Loucy (cell line): ENCODE data around the gene PIGX.

Experiments
- H2AFZ ChIP-seq: fragments of 200-600 bp; sonication (generic); 2 replicates; pipeline ENCODE4 v1.6.0; 2016; ENCODE audit warnings: antibody characterized with exemption, mild to moderate bottlenecking, low read length, moderate library complexity
- H3F3A ChIP-seq: fragments of 200-600 bp; 2 replicates; pipeline ENCODE4 v1.6.0; 2016; ENCODE audit warnings: antibody characterized with exemption, low read depth, mild to moderate bottlenecking
- H3K27me3 ChIP-seq: fragments of 200-600 bp; sonication (generic); 2 replicates; pipeline ENCODE4 v1.6.1; 2014; ENCODE audit warnings: low read length, mild to moderate bottlenecking; ENCODE audit not compliant: insufficient read depth, poor library complexity, severe bottlenecking
- H3K36me3 ChIP-seq: fragments of 200-600 bp; sonication (generic); 2 replicates; pipeline ENCODE4 v1.6.1; 2016; ENCODE audit warnings: low read length; ENCODE audit not compliant: insufficient read depth
- H3K4me1 ChIP-seq: fragments of 200-600 bp; sonication (generic); 2 replicates; pipeline ENCODE4 v1.5.1; 2014; ENCODE audit warnings: low read length, mild to moderate bottlenecking; ENCODE audit not compliant: insufficient read depth, poor library complexity, severe bottlenecking
- H3K4me2 ChIP-seq: fragments of 200-600 bp; sonication (generic); 2 replicates; pipeline ENCODE4 v1.6.0; 2014; ENCODE audit warnings: antibody characterized with exemption, low read length, low read depth, mild to moderate bottlenecking; ENCODE audit not compliant: poor library complexity, severe bottlenecking
- H3K4me3 ChIP-seq: fragments of 200-600 bp; sonication (generic); 2 replicates; pipeline ENCODE4 v1.5.1; 2014; ENCODE audit warnings: low read length, mild to moderate bottlenecking, mixed read lengths; ENCODE audit not compliant: poor library complexity, severe bottlenecking
- H3K79me2 ChIP-seq: fragments of 200-600 bp; sonication (generic); 2 replicates; pipeline ENCODE4 v1.6.1; 2014; ENCODE audit warnings: low read length; ENCODE audit not compliant: insufficient read depth
- H3K9ac ChIP-seq: fragments of 200-600 bp; sonication (generic); 2 replicates; pipeline ENCODE4 v1.6.0; 2014; ENCODE audit warnings: mild to moderate bottlenecking, low read depth, low read length, moderate library complexity; ENCODE audit not compliant: poor library complexity, severe bottlenecking
- H3K9me2 ChIP-seq: fragments of 200-600 bp; sonication (generic); replicated peaks from 2 replicates; pipeline ENCODE4 v1.6.1; 2016; ENCODE audit warnings: low read depth, low read length, mixed read lengths
- H3K9me3 ChIP-seq: fragments of 200-600 bp; sonication (generic); 2 replicates; pipeline ENCODE4 v1.6.1; 2014; ENCODE audit warnings: mild to moderate bottlenecking, antibody characterized with exemption, low read length, low read depth; ENCODE audit not compliant: insufficient read depth
- H4K20me1 ChIP-seq: fragments of 200-600 bp; sonication (generic); 2 replicates; pipeline ENCODE4 v1.6.0; 2014; ENCODE audit warnings: antibody characterized with exemption, low read length, mild to moderate bottlenecking; ENCODE audit not compliant: insufficient read depth, poor library complexity, severe bottlenecking
- EZH2phosphoT487 ChIP-seq: fragments of 200-600 bp; IDR thresholded peaks from 2 replicates; pipeline ENCODE4 v1.6.1; 2018; ENCODE audit warnings: antibody characterized with exemption, mild to moderate bottlenecking, moderate library complexity, borderline replicate concordance
- TF ChIP-seq, protein P1 (sequence below): fragments of 200-600 bp; sonication (generic); conservative IDR thresholded peaks from 2 replicates; pipeline ENCODE4 v1.5.1; 2014; ENCODE audit warnings: mild to moderate bottlenecking, antibody characterized with exemption, low read length

The PIGX gene

DNA sequence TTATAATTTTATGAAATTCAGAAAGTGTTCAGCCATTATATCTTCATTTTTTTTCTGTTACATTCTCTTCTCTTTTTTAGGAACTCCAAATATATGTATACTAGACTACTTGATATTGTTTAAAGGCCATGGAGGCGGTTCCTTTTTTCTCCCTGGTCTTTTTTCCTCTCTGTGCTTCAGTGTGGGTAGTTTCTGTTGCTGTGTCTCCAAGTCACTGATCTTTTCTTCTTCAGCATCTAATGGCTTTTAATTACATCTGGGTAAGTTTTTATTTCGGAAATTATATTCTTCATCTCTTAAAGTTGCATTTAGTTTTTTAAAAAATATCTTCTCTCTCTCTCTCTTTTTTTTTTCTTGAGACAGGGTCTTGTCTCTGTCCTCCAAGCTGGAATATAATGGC, 8.9 kb downstream of the PIGX start:
- Histone ChIP-seq H4K20me1 (no peaks in the 10 kb centered on the region), H3K36me3 (no peaks in the 10 kb centered on the region), H3K4me2 (no peak overlapping the region), H3K9ac (no peak overlapping the region), H3F3A (0 out of 2 replicates have a peak, but pooled peaks cover 3% of the 10 kb centered on the region), H3K9me2 (no peaks in the 10 kb centered on the region), H3K9me3 (no peaks in the 10 kb centered on the region), H2AFZ (no peak overlapping the region), H3K4me1 (no peaks in the 10 kb centered on the region), H3K4me3 (no peak overlapping the region), H3K27me3 (no peaks in the 10 kb centered on the region), H3K79me2 (no peaks in the 10 kb centered on the region)
- no peak for TF ChIP-seq EZH2phosphoT487
- TF ChIP-seq, protein P1, sequence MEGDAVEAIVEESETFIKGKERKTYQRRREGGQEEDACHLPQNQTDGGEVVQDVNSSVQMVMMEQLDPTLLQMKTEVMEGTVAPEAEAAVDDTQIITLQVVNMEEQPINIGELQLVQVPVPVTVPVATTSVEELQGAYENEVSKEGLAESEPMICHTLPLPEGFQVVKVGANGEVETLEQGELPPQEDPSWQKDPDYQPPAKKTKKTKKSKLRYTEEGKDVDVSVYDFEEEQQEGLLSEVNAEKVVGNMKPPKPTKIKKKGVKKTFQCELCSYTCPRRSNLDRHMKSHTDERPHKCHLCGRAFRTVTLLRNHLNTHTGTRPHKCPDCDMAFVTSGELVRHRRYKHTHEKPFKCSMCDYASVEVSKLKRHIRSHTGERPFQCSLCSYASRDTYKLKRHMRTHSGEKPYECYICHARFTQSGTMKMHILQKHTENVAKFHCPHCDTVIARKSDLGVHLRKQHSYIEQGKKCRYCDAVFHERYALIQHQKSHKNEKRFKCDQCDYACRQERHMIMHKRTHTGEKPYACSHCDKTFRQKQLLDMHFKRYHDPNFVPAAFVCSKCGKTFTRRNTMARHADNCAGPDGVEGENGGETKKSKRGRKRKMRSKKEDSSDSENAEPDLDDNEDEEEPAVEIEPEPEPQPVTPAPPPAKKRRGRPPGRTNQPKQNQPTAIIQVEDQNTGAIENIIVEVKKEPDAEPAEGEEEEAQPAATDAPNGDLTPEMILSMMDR = no peak

DNA sequence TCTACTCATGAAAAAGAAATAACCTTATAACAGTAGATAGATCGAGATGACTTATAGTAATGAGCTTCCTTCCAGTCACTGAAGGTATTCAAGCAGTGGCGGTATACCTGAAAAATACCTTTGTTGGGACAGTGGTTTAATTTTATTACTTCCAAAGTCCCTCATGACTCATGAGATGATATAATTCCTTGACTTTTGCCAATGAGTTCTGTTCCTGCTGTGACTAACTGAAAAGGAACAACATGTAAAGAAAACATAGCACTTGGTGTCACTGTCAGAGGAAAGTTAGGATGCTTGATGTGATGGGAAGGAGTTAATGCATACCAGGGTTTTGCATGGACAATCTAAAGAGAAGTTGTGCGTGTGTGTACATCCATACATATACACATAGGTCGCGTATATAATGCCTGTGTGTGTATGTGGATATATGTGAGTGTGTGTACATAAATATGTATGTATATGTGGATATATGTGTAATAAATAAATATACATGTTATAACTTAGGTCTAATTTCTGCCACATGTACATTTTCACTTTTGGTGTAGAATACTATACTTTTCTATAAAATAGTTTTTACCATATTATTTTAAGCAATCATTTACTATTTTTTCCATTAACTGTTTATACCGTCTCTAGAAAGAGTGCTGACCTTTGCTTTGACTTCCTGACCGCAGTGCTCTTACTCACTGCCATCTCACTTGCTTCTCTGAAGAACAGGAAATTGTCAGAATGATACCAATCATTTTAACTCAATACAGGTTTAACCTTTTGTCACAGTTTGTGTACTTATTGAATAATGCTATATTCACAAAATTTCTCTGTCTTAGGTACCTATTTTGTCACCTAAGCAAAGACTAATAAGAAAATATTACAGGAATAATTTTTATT, 14.9 kb downstream of the PIGX start:
- Histone ChIP-seq H3K4me3 (no peak overlapping the region), H3K36me3 (0 out of 2 replicates have a peak, but pooled peaks cover 4% of the 10 kb centered on the region), H3K9me3 (no peaks in the 10 kb centered on the region), H3K4me1 (peaks cover 4% of the 10 kb centered on the region), H3K4me2 (no peak overlapping the region), H4K20me1 (no peaks in the 10 kb centered on the region), H3K79me2 (no peaks in the 10 kb centered on the region), H3K9me2 (no peaks in the 10 kb centered on the region), H3K9ac (no peak overlapping the region), H3K27me3 (no peaks in the 10 kb centered on the region), H2AFZ (no peak overlapping the region), H3F3A (peaks cover 5% of the 10 kb centered on the region; the same call in 1 of the 2 replicates)
- TF ChIP-seq, protein P1 = no peak
- no peak for TF ChIP-seq EZH2phosphoT487

DNA sequence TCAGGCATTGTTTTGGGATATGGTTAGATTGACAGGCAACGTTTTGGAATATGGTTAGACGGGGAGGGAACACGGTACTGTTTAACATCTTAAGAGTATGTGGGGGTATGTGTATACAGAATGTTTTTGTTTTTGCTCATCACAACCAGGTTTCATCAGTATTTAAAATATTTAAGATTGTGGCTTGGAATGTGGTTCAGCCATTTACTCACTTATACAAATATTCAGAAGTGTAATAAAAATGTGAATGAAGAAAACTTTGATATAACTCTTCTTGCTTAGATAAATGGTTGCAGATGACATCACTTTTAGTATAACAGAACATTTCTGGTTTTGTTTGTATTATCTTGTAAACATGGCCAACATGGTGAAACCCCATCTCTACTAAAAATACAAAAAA, 23.6 kb downstream of the PIGX start:
- Histone ChIP-seq H3K4me1 (peaks cover 4% of the 10 kb centered on the region), H2AFZ (no peak overlapping the region), H3K4me2 (no peak overlapping the region), H3K9me2 (no peaks in the 10 kb centered on the region), H3K36me3 (no peaks in the 10 kb centered on the region), H3K9ac (no peak overlapping the region), H3K9me3 (no peaks in the 10 kb centered on the region), H4K20me1 (peaks cover 5% of the 10 kb centered on the region), H3F3A (peaks cover 2% of the 10 kb centered on the region; the same call in 1 of the 2 replicates), H3K79me2 (peaks cover 9% of the 10 kb centered on the region), H3K4me3 (no peak overlapping the region), H3K27me3 (no peaks in the 10 kb centered on the region)
- TF ChIP-seq, protein P1 = no peak
- no peak for TF ChIP-seq EZH2phosphoT487
